HFF-Myc (cell line): ENCODE data around the gene KCNJ18.
"Not testable (repeated sequence)": the region's sequence is repeated elsewhere in the genome, so short reads cannot be mapped to it uniquely, and the experiment has no call there.

ENCODE experiments used
- DNase-seq: peaks from one replicate; pipeline ENCODE4 v3.0.0-alpha.2; 2011; ENCODE audit warnings: low read depth; ENCODE audit errors: extremely low read depth
- H3K4me3 ChIP-seq: replicated peaks from 2 replicates; pipeline ENCODE4 v1.5.1; 2011; ENCODE audit warnings: low read depth, mild to moderate bottlenecking, control low read depth, low read length
- CTCF ChIP-seq: IDR thresholded peaks from 2 replicates; pipeline ENCODE4 v1.5.1; 2012; ENCODE audit warnings: mild to moderate bottlenecking, low read depth, low read length, control low read depth; ENCODE audit errors: missing control alignments

The KCNJ18 gene

GRCh38 chr17:21738241-21738640 lies 45.9 kb downstream of the KCNJ18 start:
- DNase-seq, H3K4me3 ChIP-seq: not testable (repeated sequence)

GRCh38 chr17:21738877-21739474 lies 46.7 kb downstream of the KCNJ18 start:
- not testable (repeated sequence) for H3K4me3 ChIP-seq, DNase-seq

- not testable (repeated sequence) for H3K4me3 ChIP-seq, DNase-seq
Measured at GRCh38 chr17:21739485-21739884, 47.2 kb downstream of the KCNJ18 start.

GRCh38 chr17:21740836-21741235 lies 48.5 kb downstream of the KCNJ18 start:
- not testable (repeated sequence) for DNase-seq, H3K4me3 ChIP-seq

GRCh38 chr17:21741520-21741919 lies 49.2 kb downstream of the KCNJ18 start:
- not testable (repeated sequence) for H3K4me3 ChIP-seq, DNase-seq

GRCh38 chr17:21742326-21742725 lies 50.0 kb downstream of the KCNJ18 start:
- no peak for TF ChIP-seq CTCF

GRCh38 chr17:21744151-21744550 lies 51.8 kb downstream of the KCNJ18 start:
- not testable (repeated sequence) for H3K4me3 ChIP-seq, DNase-seq

More at GRCh38 chr17:21742326-21742725, 50.0 kb downstream of the KCNJ18 start:
- no peak overlapping the region for H3K4me3 ChIP-seq
- no peak for DNase-seq

- H3K4me3 ChIP-seq, DNase-seq: not testable (repeated sequence)
Measured at GRCh38 chr17:21744621-21745020, 52.3 kb downstream of the KCNJ18 start.

- DNase-seq, H3K4me3 ChIP-seq: not testable (repeated sequence)
Measured at GRCh38 chr17:21745385-21746054, 53.2 kb downstream of the KCNJ18 start.

GRCh38 chr17:21746415-21746814 lies 54.1 kb downstream of the KCNJ18 start:
- not testable (repeated sequence) for H3K4me3 ChIP-seq, DNase-seq

- DNase-seq, H3K4me3 ChIP-seq: not testable (repeated sequence)
Measured at GRCh38 chr17:21747195-21747915, 55.0 kb downstream of the KCNJ18 start.

- H3K4me3 ChIP-seq, DNase-seq: not testable (repeated sequence)
Measured at GRCh38 chr17:21748686-21749085, 56.4 kb downstream of the KCNJ18 start.

- H3K4me3 ChIP-seq, DNase-seq: not testable (repeated sequence)
Measured at GRCh38 chr17:21749696-21750531, 57.6 kb downstream of the KCNJ18 start.

- not testable (repeated sequence) for DNase-seq, H3K4me3 ChIP-seq
Measured at GRCh38 chr17:21751111-21751510, 58.8 kb downstream of the KCNJ18 start.
